ENCODE data around the gene MYOM1.
"Not testable (repeated sequence)": the region's sequence is repeated elsewhere in the genome, so short reads cannot be mapped to it uniquely, and the experiment has no call there.

Gene MYOM1

DNA sequence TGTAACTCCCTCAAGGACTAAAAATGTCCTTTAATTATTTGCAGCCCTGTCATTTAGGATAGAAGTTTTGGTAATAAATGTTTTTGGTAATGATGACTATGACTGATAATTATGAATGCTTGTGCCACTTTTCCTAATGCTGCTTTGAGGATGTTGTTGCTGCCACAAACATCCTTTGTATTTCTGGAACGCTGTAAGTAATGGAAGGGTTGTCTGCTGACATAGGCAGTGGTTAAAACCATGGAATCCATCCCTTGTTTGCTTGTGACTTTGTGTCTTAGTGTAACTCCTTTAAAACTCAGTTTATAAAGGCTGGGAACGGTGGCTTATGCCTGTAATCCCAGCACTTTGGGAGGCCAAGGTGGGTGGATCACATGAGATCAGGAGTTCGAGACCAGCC, 187.0 kb downstream of the MYOM1 start:
- no peak for DNase-seq (ENCODE audit: low spot score)
- Histone ChIP-seq H2AK5ac (ENCODE audit: low read depth, low read length) (no peak overlapping the region), H4K8ac (ENCODE audit: low read depth, low read length) (no peak overlapping the region), H3K27ac (replicated peaks; ENCODE audit: low read length) (no peak overlapping the region), H3K18ac (ENCODE audit: low read length) (no peak overlapping the region), H3K79me1 (ENCODE audit: low read depth, low read length) (no peaks in the 10 kb centered on the region), H3K36me3 (replicated peaks in 1 of 2; ENCODE audit: control insufficient read depth in 2 of 2, insufficient read depth in 2 of 2, low read length in 2 of 2) (no peaks in the 10 kb centered on the region), H2BK120ac (ENCODE audit: low read depth, low read length) (no peak overlapping the region), H3K9ac (ENCODE audit: low read depth, low read length, poor library complexity) (no peak overlapping the region), H3K27me3 (ENCODE audit: control insufficient read depth in 3 of 3, insufficient read depth in 3 of 3, low read depth in 1 of 3, low read length in 3 of 3) (no peaks in the 10 kb centered on the region), H3K9me3 (replicated peaks in 1 of 2; ENCODE audit: control insufficient read depth in 2 of 2, insufficient read depth in 1 of 2, low read depth in 1 of 2, low read length in 2 of 2) (no peaks in the 10 kb centered on the region), H3K23ac (ENCODE audit: low read depth, low read length, poor library complexity) (no peak overlapping the region), H2BK12ac (ENCODE audit: low read length) (no peak overlapping the region), H2BK5ac (ENCODE audit: low read length) (no peak overlapping the region), H3K4me2 (ENCODE audit: insufficient read depth, low read length, poor library complexity, severe bottlenecking) (no peak overlapping the region), H3K4me3 (ENCODE audit: low read length in 2 of 2) (no peak overlapping the region), H2BK15ac (ENCODE audit: low read length) (no peak overlapping the region), H4K91ac (ENCODE audit: low read depth, low read length, poor library complexity) (no peak overlapping the region), H3K4me1 (ENCODE audit: control insufficient read depth in 2 of 2, insufficient read depth in 1 of 2, low read depth in 1 of 2, low read length in 2 of 2) (peaks cover 2 to 7% of the 10 kb centered on the region in 2 donors), H2AFZ (ENCODE audit: low read length) (no peak overlapping the region), H3K14ac (ENCODE audit: low read length) (no peak overlapping the region), H3K4ac (ENCODE audit: low read length) (no peak overlapping the region)
- WGBS, 2 donors (ENCODE audit: extremely low coverage in 2 of 2, insufficient read length in 2 of 2, insufficient replicate concordance in 1 of 2), result no CpG with 5 or more reads among the region's 3 CpGs

DNA sequence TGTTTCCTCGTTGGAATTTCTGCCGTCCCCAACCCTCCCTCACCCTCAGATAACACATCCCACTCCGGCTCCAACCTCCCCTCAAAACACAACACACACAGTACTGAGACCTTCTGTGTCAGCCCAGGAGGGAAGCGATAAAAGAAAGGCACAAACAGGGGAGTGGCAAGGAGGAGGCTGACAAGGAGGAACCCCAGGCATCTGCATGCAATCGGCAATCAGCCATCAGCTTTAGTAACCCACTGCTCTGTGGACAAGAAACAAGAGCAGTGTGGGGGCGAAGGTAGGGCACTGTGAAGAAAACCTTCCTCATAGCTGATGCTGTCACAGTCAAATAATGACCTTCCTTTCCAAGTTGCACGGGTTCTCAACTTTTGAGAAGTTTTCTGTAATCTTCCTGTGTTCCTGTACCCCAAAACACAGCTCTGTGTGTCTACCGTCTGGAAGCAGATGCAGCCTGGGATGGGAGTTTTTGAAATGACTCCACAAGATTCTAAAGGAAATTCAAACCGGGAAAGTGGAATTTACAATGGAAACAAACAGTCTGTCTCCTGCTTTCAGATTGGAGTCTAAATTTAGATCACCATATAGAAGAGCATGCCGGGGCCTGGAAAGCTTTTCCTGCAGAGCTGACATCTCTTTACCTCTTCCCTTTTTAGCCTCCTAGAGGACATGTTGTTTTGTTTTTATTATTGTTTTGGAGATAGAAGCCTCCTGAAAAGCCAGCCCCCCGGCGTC, 190.4 kb downstream of the MYOM1 start:
- H2AFZ ChIP-seq (ENCODE audit: low read length), result peak overlapping the region; percentile 92
- no CpG with 5 or more reads among the region's 12 CpGs for WGBS, 2 donors (ENCODE audit: extremely low coverage in 2 of 2, insufficient read length in 2 of 2, insufficient replicate concordance in 1 of 2)
- no peaks in the 10 kb centered on the region for H3K79me1 ChIP-seq (ENCODE audit: low read depth, low read length)
- no peak overlapping the region for H4K8ac ChIP-seq (ENCODE audit: low read depth, low read length)
- no peak overlapping the region for H2BK5ac ChIP-seq (ENCODE audit: low read length)
- H2BK15ac ChIP-seq (ENCODE audit: low read length), result no peak overlapping the region
- H3K36me3 ChIP-seq (replicated peaks in 1 of 2; ENCODE audit: control insufficient read depth in 2 of 2, insufficient read depth in 2 of 2, low read length in 2 of 2), result no peaks in the 10 kb centered on the region
- no peaks in the 10 kb centered on the region for H3K9me3 ChIP-seq (replicated peaks in 1 of 2; ENCODE audit: control insufficient read depth in 2 of 2, insufficient read depth in 1 of 2, low read depth in 1 of 2, low read length in 2 of 2)
- no peak overlapping the region for H3K4ac ChIP-seq (ENCODE audit: low read length)
- no peaks in the 10 kb centered on the region for H3K27me3 ChIP-seq (ENCODE audit: control insufficient read depth in 3 of 3, insufficient read depth in 3 of 3, low read depth in 1 of 3, low read length in 3 of 3)
- no peak overlapping the region for H3K14ac ChIP-seq (ENCODE audit: low read length)
- H3K4me1 ChIP-seq (ENCODE audit: control insufficient read depth in 2 of 2, insufficient read depth in 1 of 2, low read depth in 1 of 2, low read length in 2 of 2), result peaks cover 5 to 13% of the 10 kb centered on the region in 2 donors
- H3K18ac ChIP-seq (ENCODE audit: low read length), result peak overlapping the region; percentile 15
- H3K9ac ChIP-seq (ENCODE audit: low read depth, low read length, poor library complexity), result no peak overlapping the region
- H4K91ac ChIP-seq (ENCODE audit: low read depth, low read length, poor library complexity), result no peak overlapping the region
- H3K27ac ChIP-seq (replicated peaks; ENCODE audit: low read length), result peak overlapping the region; percentile 43
- no peak overlapping the region for H2AK5ac ChIP-seq (ENCODE audit: low read depth, low read length)
- H2BK12ac ChIP-seq (ENCODE audit: low read length), result no peak overlapping the region
- no peak for DNase-seq (ENCODE audit: low spot score)
- H3K23ac ChIP-seq (ENCODE audit: low read depth, low read length, poor library complexity), result no peak overlapping the region
- no peak overlapping the region for H3K4me2 ChIP-seq (ENCODE audit: insufficient read depth, low read length, poor library complexity, severe bottlenecking)
- no peak overlapping the region for H3K4me3 ChIP-seq (ENCODE audit: low read length in 2 of 2)
- H2BK120ac ChIP-seq (ENCODE audit: low read depth, low read length), result no peak overlapping the region

DNA sequence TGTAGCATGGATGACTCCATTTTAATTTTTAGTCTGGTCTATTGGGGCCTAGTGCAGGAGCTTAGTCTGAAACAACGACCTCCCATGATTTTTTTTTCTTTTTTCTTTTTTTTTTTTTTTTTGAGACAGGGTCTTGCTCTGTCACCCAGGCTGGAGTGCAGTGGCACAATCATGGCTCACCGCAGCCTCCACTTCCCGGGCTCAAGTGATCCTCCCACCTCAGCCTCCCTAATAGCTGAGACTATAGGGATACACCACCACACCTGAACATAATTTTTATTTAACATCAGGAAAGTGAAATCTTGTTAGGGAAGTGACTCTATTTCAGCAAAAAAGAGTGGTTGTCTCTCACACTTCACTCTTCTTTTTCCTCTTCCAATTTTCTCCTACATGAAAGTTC, 191.7 kb downstream of the MYOM1 start:
- not testable (repeated sequence) for H3K4me2 ChIP-seq (ENCODE audit: insufficient read depth, low read length, poor library complexity, severe bottlenecking); H2BK5ac ChIP-seq (ENCODE audit: low read length); H3K4me3 ChIP-seq (ENCODE audit: low read length in 2 of 2); H3K14ac ChIP-seq (ENCODE audit: low read length); H3K23ac ChIP-seq (ENCODE audit: low read depth, low read length, poor library complexity); DNase-seq (ENCODE audit: low spot score); H3K4ac ChIP-seq (ENCODE audit: low read length); H3K79me1 ChIP-seq (ENCODE audit: low read depth, low read length); H4K91ac ChIP-seq (ENCODE audit: low read depth, low read length, poor library complexity); H3K27ac ChIP-seq (replicated peaks; ENCODE audit: low read length); H3K27me3 ChIP-seq (ENCODE audit: control insufficient read depth in 3 of 3, insufficient read depth in 3 of 3, low read depth in 1 of 3, low read length in 3 of 3); H2BK12ac ChIP-seq (ENCODE audit: low read length); H3K36me3 ChIP-seq (replicated peaks in 1 of 2; ENCODE audit: control insufficient read depth in 2 of 2, insufficient read depth in 2 of 2, low read length in 2 of 2); H3K18ac ChIP-seq (ENCODE audit: low read length); H2BK120ac ChIP-seq (ENCODE audit: low read depth, low read length); H3K9ac ChIP-seq (ENCODE audit: low read depth, low read length, poor library complexity); H2AK5ac ChIP-seq (ENCODE audit: low read depth, low read length); H4K8ac ChIP-seq (ENCODE audit: low read depth, low read length); H2BK15ac ChIP-seq (ENCODE audit: low read length); H3K9me3 ChIP-seq (replicated peaks in 1 of 2; ENCODE audit: control insufficient read depth in 2 of 2, insufficient read depth in 1 of 2, low read depth in 1 of 2, low read length in 2 of 2)
- Histone ChIP-seq H3K4me1 (ENCODE audit: control insufficient read depth in 2 of 2, insufficient read depth in 1 of 2, low read depth in 1 of 2, low read length in 2 of 2) (peaks cover 5 to 13% of the 10 kb centered on the region in 2 donors), H2AFZ (ENCODE audit: low read length) (peak overlapping the region; percentile 81)
- no CpG with 5 or more reads among the region's 3 CpGs for WGBS, 2 donors (ENCODE audit: extremely low coverage in 2 of 2, insufficient read length in 2 of 2, insufficient replicate concordance in 1 of 2)

DNA sequence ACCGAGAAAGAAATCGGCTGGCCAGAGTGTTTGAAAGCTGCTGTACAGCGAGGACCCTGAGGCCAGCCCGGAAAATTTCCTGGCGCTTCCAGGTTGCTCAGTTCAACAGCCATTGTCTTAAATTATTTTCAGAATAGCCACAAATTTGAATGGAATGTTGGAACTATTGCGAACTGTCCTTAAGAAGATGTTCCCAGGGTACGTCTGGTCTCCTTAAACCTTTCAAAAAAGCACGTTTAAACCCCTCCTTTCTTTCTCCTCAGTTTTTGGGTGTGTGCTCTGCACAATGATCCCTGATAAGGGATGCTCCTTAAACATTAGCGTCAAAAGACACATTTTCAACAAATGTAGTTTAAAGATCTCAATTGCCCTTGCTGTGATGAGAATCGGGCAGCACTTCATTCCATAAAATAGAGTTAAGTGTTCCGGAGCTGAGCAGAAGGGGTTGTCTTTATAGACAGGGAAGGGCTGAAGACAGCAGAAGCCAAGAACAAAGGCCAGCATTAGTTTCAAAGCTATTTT, 192.3 kb downstream of the MYOM1 start:
- no peak overlapping the region for H2BK120ac ChIP-seq (ENCODE audit: low read depth, low read length)
- H2BK15ac ChIP-seq (ENCODE audit: low read length), result no peak overlapping the region
- H4K8ac ChIP-seq (ENCODE audit: low read depth, low read length), result no peak overlapping the region
- H3K18ac ChIP-seq (ENCODE audit: low read length), result no peak overlapping the region
- no peak overlapping the region for H2BK12ac ChIP-seq (ENCODE audit: low read length)
- no peak overlapping the region for H2BK5ac ChIP-seq (ENCODE audit: low read length)
- H3K14ac ChIP-seq (ENCODE audit: low read length), result no peak overlapping the region
- H4K91ac ChIP-seq (ENCODE audit: low read depth, low read length, poor library complexity), result no peak overlapping the region
- no peaks in the 10 kb centered on the region for H3K79me1 ChIP-seq (ENCODE audit: low read depth, low read length)
- H3K4me3 ChIP-seq (ENCODE audit: low read length in 2 of 2), result no peak overlapping the region
- no peaks in the 10 kb centered on the region for H3K27me3 ChIP-seq (ENCODE audit: control insufficient read depth in 3 of 3, insufficient read depth in 3 of 3, low read depth in 1 of 3, low read length in 3 of 3)
- no peaks in the 10 kb centered on the region for H3K9me3 ChIP-seq (replicated peaks in 1 of 2; ENCODE audit: control insufficient read depth in 2 of 2, insufficient read depth in 1 of 2, low read depth in 1 of 2, low read length in 2 of 2)
- no peak for DNase-seq (ENCODE audit: low spot score)
- no peak overlapping the region for H3K27ac ChIP-seq (replicated peaks; ENCODE audit: low read length)
- H3K4me2 ChIP-seq (ENCODE audit: insufficient read depth, low read length, poor library complexity, severe bottlenecking), result no peak overlapping the region
- H2AK5ac ChIP-seq (ENCODE audit: low read depth, low read length), result no peak overlapping the region
- no CpG with 5 or more reads among the region's 11 CpGs for WGBS, 2 donors (ENCODE audit: extremely low coverage in 2 of 2, insufficient read length in 2 of 2, insufficient replicate concordance in 1 of 2)
- H3K36me3 ChIP-seq (replicated peaks in 1 of 2; ENCODE audit: control insufficient read depth in 2 of 2, insufficient read depth in 2 of 2, low read length in 2 of 2), result no peaks in the 10 kb centered on the region
- peak overlapping the region; percentile 81 for H2AFZ ChIP-seq (ENCODE audit: low read length)
- H3K4ac ChIP-seq (ENCODE audit: low read length), result no peak overlapping the region
- no peak overlapping the region for H3K23ac ChIP-seq (ENCODE audit: low read depth, low read length, poor library complexity)
- H3K9ac ChIP-seq (ENCODE audit: low read depth, low read length, poor library complexity), result no peak overlapping the region
- peaks cover 5 to 13% of the 10 kb centered on the region in 2 donors for H3K4me1 ChIP-seq (ENCODE audit: control insufficient read depth in 2 of 2, insufficient read depth in 1 of 2, low read depth in 1 of 2, low read length in 2 of 2)
